Measurements from ENCODE around the gene MAP9.
"Not testable (repeated sequence)": the region's sequence is repeated elsewhere in the genome, so short reads cannot be mapped to it uniquely, and the experiment has no call there.

MAP9 gene

GRCh38 chr4:155376387-155377268, at the start of gene MAP9:
MAP9 (minus strand) TSS chr4:155376965; CDS start chr4:155375850, 1,115 bp downstream.
- H3K4me1 ChIP-seq (ENCODE audit: insufficient read depth, low read length) = no peaks in the 10 kb centered on the region
- H3K36me3 ChIP-seq (ENCODE audit: insufficient read depth, low read length) = no peaks in the 10 kb centered on the region
- H3K9ac ChIP-seq (ENCODE audit: low read depth, low read length) = peak within 1 kb of the TSS; percentile 66; the same call in 1 of the 2 replicates
- H3K9me3 ChIP-seq (ENCODE audit: control insufficient read depth, insufficient read depth, low read length) = no peaks in the 10 kb centered on the region

GRCh38 chr4:155424778-155425177, 48.0 kb upstream of the MAP9 start:
- H3K9me3 ChIP-seq (ENCODE audit: control insufficient read depth, insufficient read depth, low read length); H3K4me1 ChIP-seq (ENCODE audit: insufficient read depth, low read length); H3K36me3 ChIP-seq (ENCODE audit: insufficient read depth, low read length); H3K9ac ChIP-seq (ENCODE audit: low read depth, low read length): not testable (repeated sequence)

GRCh38 chr4:155423671-155424070, 46.9 kb upstream of the MAP9 start:
- H3K4me1 ChIP-seq (ENCODE audit: insufficient read depth, low read length) = no peaks in the 10 kb centered on the region
- peaks cover 8% of the 10 kb centered on the region for H3K9me3 ChIP-seq (ENCODE audit: control insufficient read depth, insufficient read depth, low read length)
- H3K9ac ChIP-seq (ENCODE audit: low read depth, low read length) = no peak overlapping the region
- no peaks in the 10 kb centered on the region for H3K36me3 ChIP-seq (ENCODE audit: insufficient read depth, low read length)

- H3K36me3 ChIP-seq (ENCODE audit: insufficient read depth, low read length) = no peaks in the 10 kb centered on the region
- no peak overlapping the region for H3K9ac ChIP-seq (ENCODE audit: low read depth, low read length)
- no peaks in the 10 kb centered on the region for H3K9me3 ChIP-seq (ENCODE audit: control insufficient read depth, insufficient read depth, low read length)
- H3K4me1 ChIP-seq (ENCODE audit: insufficient read depth, low read length) = no peaks in the 10 kb centered on the region
These were observed 42.5 kb upstream of the MAP9 start for GRCh38 chr4:155419266-155419665.

- H3K36me3 ChIP-seq (ENCODE audit: insufficient read depth, low read length) = no peaks in the 10 kb centered on the region
These were observed 38.9 kb upstream of the MAP9 start for GRCh38 chr4:155415662-155416061.

GRCh38 chr4:155413451-155413850, 36.7 kb upstream of the MAP9 start:
- no peaks in the 10 kb centered on the region for H3K9me3 ChIP-seq (ENCODE audit: control insufficient read depth, insufficient read depth, low read length)
- H3K36me3 ChIP-seq (ENCODE audit: insufficient read depth, low read length) = no peaks in the 10 kb centered on the region
- H3K9ac ChIP-seq (ENCODE audit: low read depth, low read length) = no peak overlapping the region
- H3K4me1 ChIP-seq (ENCODE audit: insufficient read depth, low read length) = no peaks in the 10 kb centered on the region

More at GRCh38 chr4:155415662-155416061, 38.9 kb upstream of the MAP9 start:
- no peaks in the 10 kb centered on the region for H3K4me1 ChIP-seq (ENCODE audit: insufficient read depth, low read length)
- no peak overlapping the region for H3K9ac ChIP-seq (ENCODE audit: low read depth, low read length)
- H3K9me3 ChIP-seq (ENCODE audit: control insufficient read depth, insufficient read depth, low read length) = no peaks in the 10 kb centered on the region

- H3K9ac ChIP-seq (ENCODE audit: low read depth, low read length) = no peak overlapping the region
- H3K36me3 ChIP-seq (ENCODE audit: insufficient read depth, low read length) = no peaks in the 10 kb centered on the region
- no peaks in the 10 kb centered on the region for H3K4me1 ChIP-seq (ENCODE audit: insufficient read depth, low read length)
- no peaks in the 10 kb centered on the region for H3K9me3 ChIP-seq (ENCODE audit: control insufficient read depth, insufficient read depth, low read length)
These were observed 34.8 kb upstream of the MAP9 start for GRCh38 chr4:155411546-155411945.

- Histone ChIP-seq H3K9me3 (ENCODE audit: control insufficient read depth, insufficient read depth, low read length) (no peaks in the 10 kb centered on the region), H3K9ac (ENCODE audit: low read depth, low read length) (no peak overlapping the region), H3K36me3 (ENCODE audit: insufficient read depth, low read length) (no peaks in the 10 kb centered on the region), H3K4me1 (ENCODE audit: insufficient read depth, low read length) (no peaks in the 10 kb centered on the region)
These were observed 32.0 kb upstream of the MAP9 start for GRCh38 chr4:155408796-155409195.

GRCh38 chr4:155407480-155407879, 30.7 kb upstream of the MAP9 start:
- Histone ChIP-seq H3K4me1 (ENCODE audit: insufficient read depth, low read length) (no peaks in the 10 kb centered on the region), H3K9me3 (ENCODE audit: control insufficient read depth, insufficient read depth, low read length) (no peaks in the 10 kb centered on the region), H3K9ac (ENCODE audit: low read depth, low read length) (no peak overlapping the region), H3K36me3 (ENCODE audit: insufficient read depth, low read length) (no peaks in the 10 kb centered on the region)

- Histone ChIP-seq H3K4me1 (ENCODE audit: insufficient read depth, low read length) (no peaks in the 10 kb centered on the region), H3K36me3 (ENCODE audit: insufficient read depth, low read length) (no peaks in the 10 kb centered on the region), H3K9ac (ENCODE audit: low read depth, low read length) (no peak overlapping the region), H3K9me3 (ENCODE audit: control insufficient read depth, insufficient read depth, low read length) (no peaks in the 10 kb centered on the region)
These were observed 28.3 kb upstream of the MAP9 start for GRCh38 chr4:155405059-155405458.

GRCh38 chr4:155403886-155404285, 27.1 kb upstream of the MAP9 start:
- Histone ChIP-seq H3K9me3 (ENCODE audit: control insufficient read depth, insufficient read depth, low read length) (no peaks in the 10 kb centered on the region), H3K9ac (ENCODE audit: low read depth, low read length) (no peak overlapping the region), H3K4me1 (ENCODE audit: insufficient read depth, low read length) (no peaks in the 10 kb centered on the region), H3K36me3 (ENCODE audit: insufficient read depth, low read length) (no peaks in the 10 kb centered on the region)

GRCh38 chr4:155402941-155403340, 26.2 kb upstream of the MAP9 start:
- H3K36me3 ChIP-seq (ENCODE audit: insufficient read depth, low read length) = no peaks in the 10 kb centered on the region
- H3K9ac ChIP-seq (ENCODE audit: low read depth, low read length) = no peak overlapping the region
- H3K4me1 ChIP-seq (ENCODE audit: insufficient read depth, low read length) = no peaks in the 10 kb centered on the region
- H3K9me3 ChIP-seq (ENCODE audit: control insufficient read depth, insufficient read depth, low read length) = no peaks in the 10 kb centered on the region

GRCh38 chr4:155400893-155401292, 24.1 kb upstream of the MAP9 start:
- no peaks in the 10 kb centered on the region for H3K4me1 ChIP-seq (ENCODE audit: insufficient read depth, low read length)
- H3K9ac ChIP-seq (ENCODE audit: low read depth, low read length) = no peak overlapping the region
- no peaks in the 10 kb centered on the region for H3K36me3 ChIP-seq (ENCODE audit: insufficient read depth, low read length)
- H3K9me3 ChIP-seq (ENCODE audit: control insufficient read depth, insufficient read depth, low read length) = no peaks in the 10 kb centered on the region

GRCh38 chr4:155399974-155400697, 23.4 kb upstream of the MAP9 start:
- no peaks in the 10 kb centered on the region for H3K36me3 ChIP-seq (ENCODE audit: insufficient read depth, low read length)
- no peak overlapping the region for H3K9ac ChIP-seq (ENCODE audit: low read depth, low read length)
- H3K9me3 ChIP-seq (ENCODE audit: control insufficient read depth, insufficient read depth, low read length) = no peaks in the 10 kb centered on the region
- no peaks in the 10 kb centered on the region for H3K4me1 ChIP-seq (ENCODE audit: insufficient read depth, low read length)

All from ES-I3 (cell line).